Esophagus mucosa (tissue), 1 donor: ENCODE measurements around the gene ANKRD22. TPM values are rescaled to one million over a fixed set of nuclear protein-coding genes. Genes with fewer than 3 reads are reported as not detected.
"Not testable (repeated sequence)": the region's sequence is repeated elsewhere in the genome, so short reads cannot be mapped to it uniquely, and the experiment has no call there.

Source experiments
- ATAC-seq: fragments of 200-7000 bp; cut with Tn5 transposase; one replicate; pipeline ENCODE4 v1.9.1; 2020
- total RNA-seq: library from RNA; stranded (reverse); gene quantifications from one replicate; pipeline ENCODE4 v1.2.4, GENCODE V29; 2023
- donor health status: DM: yes; HTN: yes; CAD: no.

ANKRD22 gene
- total RNA-seq, 1 donor from 2014 or later = 32.9 TPM

- ATAC-seq = no peak
These were observed 25.7 kb upstream of the ANKRD22 start for GRCh38 chr10:88877298-88877697.

GRCh38 chr10:88875081-88875480, 23.4 kb upstream of the ANKRD22 start:
- no peak for ATAC-seq

- no peak for ATAC-seq
These were observed 22.6 kb upstream of the ANKRD22 start for GRCh38 chr10:88874281-88874680.

GRCh38 chr10:88873757-88874156, 22.1 kb upstream of the ANKRD22 start:
- ATAC-seq = no peak

- ATAC-seq = no peak
These were observed 18.4 kb upstream of the ANKRD22 start for GRCh38 chr10:88870089-88870488.

GRCh38 chr10:88866454-88866853, 14.8 kb upstream of the ANKRD22 start:
- ATAC-seq = peak; percentile 96

- peak; percentile 55 for ATAC-seq
These were observed 13.7 kb upstream of the ANKRD22 start for GRCh38 chr10:88865281-88865876.

GRCh38 chr10:88861036-88861435, 9.4 kb upstream of the ANKRD22 start:
- ATAC-seq = no peak

GRCh38 chr10:88858491-88858890, 6.8 kb upstream of the ANKRD22 start:
- peak; percentile 98 for ATAC-seq

GRCh38 chr10:88857831-88858230, 6.2 kb upstream of the ANKRD22 start:
- no peak for ATAC-seq

- no peak for ATAC-seq
These were observed 3.0 kb upstream of the ANKRD22 start for GRCh38 chr10:88854684-88855083.

- no peak for ATAC-seq
These were observed 1.7 kb upstream of the ANKRD22 start for GRCh38 chr10:88853155-88853881.

- ATAC-seq = no peak
These were observed 683 bp upstream of the ANKRD22 start for GRCh38 chr10:88852327-88852726.

GRCh38 chr10:88850712-88851111, 932 bp downstream of the ANKRD22 start:
- ATAC-seq = peak; percentile 38

- peak; percentile 3 for ATAC-seq
These were observed 2.4 kb downstream of the ANKRD22 start for GRCh38 chr10:88849234-88849633.

GRCh38 chr10:88848499-88848898, 3.1 kb downstream of the ANKRD22 start:
- peak; percentile 50 for ATAC-seq

GRCh38 chr10:88843171-88843570, 8.5 kb downstream of the ANKRD22 start:
- ATAC-seq = no peak

GRCh38 chr10:88841316-88842111, 10.1 kb downstream of the ANKRD22 start:
- peak; percentile 65 for ATAC-seq

- no peak for ATAC-seq
These were observed 10.8 kb downstream of the ANKRD22 start for GRCh38 chr10:88840881-88841280.

GRCh38 chr10:88840104-88840503, 11.5 kb downstream of the ANKRD22 start:
- peak; percentile 21 for ATAC-seq

GRCh38 chr10:88838766-88839350, 12.8 kb downstream of the ANKRD22 start:
- no peak for ATAC-seq

- not testable (repeated sequence) for ATAC-seq
These were observed 14.0 kb downstream of the ANKRD22 start for GRCh38 chr10:88837632-88838031.

- ATAC-seq = no peak
These were observed 15.8 kb downstream of the ANKRD22 start for GRCh38 chr10:88835910-88836221.
